Measurements from ENCODE around the gene BEST3. TPM values are rescaled to one million over a fixed set of nuclear protein-coding genes. Genes with fewer than 3 reads are reported as not detected.

The BEST3 gene
- total RNA-seq, 2 experiments from 2014 or later = not detected

- ChIA-PET POLR2A (no interaction called here), CTCF (no interaction called here)
- H3K27ac Mint-ChIP-seq = no peak overlapping the region
- H3K9me3 Mint-ChIP-seq = no peaks in the 10 kb centered on the region
- H3K27me3 Mint-ChIP-seq = peaks cover 20% of the 10 kb centered on the region
- no peaks in the 10 kb centered on the region for H3K36me3 Mint-ChIP-seq (ENCODE audit: low read depth)
- no peak overlapping the region for H3K4me3 Mint-ChIP-seq
- H3K4me1 Mint-ChIP-seq = no peaks in the 10 kb centered on the region
- no peak for DNase-seq
These were observed 41.5 kb downstream of the BEST3 start for GRCh38 chr12:69657376-69658137.

- Mint-ChIP-seq H3K27me3 (peaks cover 18% of the 10 kb centered on the region), H3K4me3 (no peak overlapping the region), H3K9me3 (no peaks in the 10 kb centered on the region), H3K27ac (no peak overlapping the region), H3K36me3 (ENCODE audit: low read depth) (no peaks in the 10 kb centered on the region), H3K4me1 (no peaks in the 10 kb centered on the region)
- ChIA-PET POLR2A (no interaction called here), CTCF (no interaction called here)
- no peak for DNase-seq
These were observed 43.3 kb downstream of the BEST3 start for GRCh38 chr12:69655616-69656340.

- CTCF ChIA-PET = interaction anchor here (1.2 kb wide), 1 partner anchor 10 kb away, joined by 4 read pairs; no protein-coding TSS in a partner anchor
These were observed 45.4 kb downstream of the BEST3 start for GRCh38 chr12:69653703-69654102.

GRCh38 chr12:69651922-69652321 lies 47.2 kb downstream of the BEST3 start:
- H3K4me3 Mint-ChIP-seq = no peak overlapping the region
- CTCF ChIA-PET = interaction anchor here (0.6 kb wide), 2 partner anchors 12 to 130 kb away, joined by 3 to 4 read pairs; no protein-coding TSS in a partner anchor
- H3K36me3 Mint-ChIP-seq (ENCODE audit: low read depth) = no peaks in the 10 kb centered on the region
- no peak for DNase-seq
- no peak overlapping the region for H3K27ac Mint-ChIP-seq
- H3K27me3 Mint-ChIP-seq = peaks cover 25% of the 10 kb centered on the region
- H3K9me3 Mint-ChIP-seq = no peaks in the 10 kb centered on the region
- POLR2A ChIA-PET = no interaction called here
- H3K4me1 Mint-ChIP-seq = no peaks in the 10 kb centered on the region

More at GRCh38 chr12:69653703-69654102, 45.4 kb downstream of the BEST3 start:
- H3K27me3 Mint-ChIP-seq = peaks cover 14% of the 10 kb centered on the region
- no peaks in the 10 kb centered on the region for H3K9me3 Mint-ChIP-seq
- H3K36me3 Mint-ChIP-seq (ENCODE audit: low read depth) = no peaks in the 10 kb centered on the region
- no peaks in the 10 kb centered on the region for H3K4me1 Mint-ChIP-seq
- POLR2A ChIA-PET = no interaction called here
- H3K4me3 Mint-ChIP-seq = no peak overlapping the region
- no peak for DNase-seq
- no peak overlapping the region for H3K27ac Mint-ChIP-seq

- peaks cover 25% of the 10 kb centered on the region for H3K27me3 Mint-ChIP-seq
- CTCF ChIA-PET = interaction anchor here (1.4 kb wide), 1 partner anchor 9 kb away, joined by 3 read pairs; no protein-coding TSS in a partner anchor
- no peaks in the 10 kb centered on the region for H3K9me3 Mint-ChIP-seq
- DNase-seq = no peak
- no peaks in the 10 kb centered on the region for H3K36me3 Mint-ChIP-seq (ENCODE audit: low read depth)
- H3K4me1 Mint-ChIP-seq = no peaks in the 10 kb centered on the region
- H3K27ac Mint-ChIP-seq = no peak overlapping the region
- no peak overlapping the region for H3K4me3 Mint-ChIP-seq
- POLR2A ChIA-PET = no interaction called here
These were observed 49.6 kb downstream of the BEST3 start for GRCh38 chr12:69649529-69649928.

GRCh38 chr12:69648476-69648875 lies 50.6 kb downstream of the BEST3 start:
- Mint-ChIP-seq H3K4me3 (no peak overlapping the region), H3K27me3 (peaks cover 25% of the 10 kb centered on the region), H3K9me3 (no peaks in the 10 kb centered on the region), H3K27ac (no peak overlapping the region), H3K4me1 (no peaks in the 10 kb centered on the region), H3K36me3 (ENCODE audit: low read depth) (no peaks in the 10 kb centered on the region)
- POLR2A ChIA-PET = no interaction called here
- no peak for DNase-seq
- CTCF ChIA-PET = interaction anchor here (1.4 kb wide), 1 partner anchor 8 kb away, joined by 3 read pairs; no protein-coding TSS in a partner anchor

- ChIA-PET POLR2A (no interaction called here), CTCF (no interaction called here)
- no peak for DNase-seq
- no peaks in the 10 kb centered on the region for H3K9me3 Mint-ChIP-seq
- H3K27ac Mint-ChIP-seq = no peak overlapping the region
- H3K4me1 Mint-ChIP-seq = no peaks in the 10 kb centered on the region
- H3K4me3 Mint-ChIP-seq = no peak overlapping the region
- peaks cover 25% of the 10 kb centered on the region for H3K27me3 Mint-ChIP-seq
- no peaks in the 10 kb centered on the region for H3K36me3 Mint-ChIP-seq (ENCODE audit: low read depth)
These were observed 51.9 kb downstream of the BEST3 start for GRCh38 chr12:69647178-69647577.

GRCh38 chr12:69645031-69645430 lies 54.1 kb downstream of the BEST3 start:
- Mint-ChIP-seq H3K27me3 (peaks cover 19% of the 10 kb centered on the region), H3K4me3 (no peak overlapping the region), H3K4me1 (no peaks in the 10 kb centered on the region), H3K27ac (no peak overlapping the region), H3K36me3 (ENCODE audit: low read depth) (no peaks in the 10 kb centered on the region), H3K9me3 (no peaks in the 10 kb centered on the region)
- CTCF ChIA-PET = interaction anchor here (0.6 kb wide), 1 partner anchor 287 kb away, joined by 5 read pairs; no protein-coding TSS in a partner anchor
- no peak for DNase-seq
- POLR2A ChIA-PET = no interaction called here

GRCh38 chr12:69644511-69644910 lies 54.6 kb downstream of the BEST3 start:
- ChIA-PET CTCF (interaction anchor here (0.6 kb wide), 1 partner anchor 286 kb away, joined by 5 read pairs; no protein-coding TSS in a partner anchor), POLR2A (no interaction called here)
- Mint-ChIP-seq H3K4me1 (no peaks in the 10 kb centered on the region), H3K36me3 (ENCODE audit: low read depth) (no peaks in the 10 kb centered on the region), H3K4me3 (no peak overlapping the region), H3K9me3 (no peaks in the 10 kb centered on the region), H3K27ac (no peak overlapping the region), H3K27me3 (peaks cover 15% of the 10 kb centered on the region)
- no peak for DNase-seq

- no peak overlapping the region for H3K27ac Mint-ChIP-seq
- POLR2A ChIA-PET = no interaction called here
- peaks cover 2% of the 10 kb centered on the region for H3K27me3 Mint-ChIP-seq
- no peaks in the 10 kb centered on the region for H3K4me1 Mint-ChIP-seq
- H3K9me3 Mint-ChIP-seq = no peaks in the 10 kb centered on the region
- H3K4me3 Mint-ChIP-seq = no peak overlapping the region
- DNase-seq = no peak
- CTCF ChIA-PET = no interaction called here
- no peaks in the 10 kb centered on the region for H3K36me3 Mint-ChIP-seq (ENCODE audit: low read depth)
These were observed 56.6 kb downstream of the BEST3 start for GRCh38 chr12:69642531-69642930.

- H3K27ac Mint-ChIP-seq = no peak overlapping the region
- DNase-seq = no peak
- H3K4me3 Mint-ChIP-seq = no peak overlapping the region
- H3K27me3 Mint-ChIP-seq = no peaks in the 10 kb centered on the region
- CTCF ChIA-PET = interaction anchor here (0.6 to 1.4 kb wide), 2 partner anchors 19 to 729 kb away, joined by 3 read pairs; no protein-coding TSS in a partner anchor
- H3K9me3 Mint-ChIP-seq = no peaks in the 10 kb centered on the region
- no peaks in the 10 kb centered on the region for H3K36me3 Mint-ChIP-seq (ENCODE audit: low read depth)
- POLR2A ChIA-PET = no interaction called here
- no peaks in the 10 kb centered on the region for H3K4me1 Mint-ChIP-seq
These were observed 57.6 kb downstream of the BEST3 start for GRCh38 chr12:69641546-69641945.

- POLR2A ChIA-PET = no interaction called here
- peak; percentile 65 for DNase-seq
- Mint-ChIP-seq H3K9me3 (no peaks in the 10 kb centered on the region), H3K27me3 (no peaks in the 10 kb centered on the region), H3K36me3 (ENCODE audit: low read depth) (no peaks in the 10 kb centered on the region), H3K4me1 (no peaks in the 10 kb centered on the region), H3K4me3 (no peak overlapping the region), H3K27ac (no peak overlapping the region)
- CTCF ChIA-PET = interaction anchor here (0.6 to 1.4 kb wide), 10 partner anchors 12 to 1105 kb away, joined by 3 to 4 read pairs (median 3); no protein-coding TSS in a partner anchor
These were observed 59.6 kb downstream of the BEST3 start for GRCh38 chr12:69639400-69640016.

GRCh38 chr12:69633061-69633460 lies 66.0 kb downstream of the BEST3 start:
- no peaks in the 10 kb centered on the region for H3K4me1 Mint-ChIP-seq
- DNase-seq = no peak
- no peak overlapping the region for H3K27ac Mint-ChIP-seq
- H3K36me3 Mint-ChIP-seq (ENCODE audit: low read depth) = no peaks in the 10 kb centered on the region
- CTCF ChIA-PET = no interaction called here
- no peaks in the 10 kb centered on the region for H3K27me3 Mint-ChIP-seq
- H3K4me3 Mint-ChIP-seq = no peak overlapping the region
- POLR2A ChIA-PET = no interaction called here
- no peaks in the 10 kb centered on the region for H3K9me3 Mint-ChIP-seq

Measured in activated CD4-positive, alpha-beta T cell treated with anti-CD3 and anti-CD28 coated beads, Interleukin-2, amount 10 ng/mL, durations not matched to agents 7 days and 5 days (primary cell).